Naive B cell (primary cell): ENCODE data around the gene ARHGEF25. TPM values are rescaled to one million over a fixed set of nuclear protein-coding genes. Genes with fewer than 3 reads are reported as not detected.
"Not testable (repeated sequence)": the region's sequence is repeated elsewhere in the genome, so short reads cannot be mapped to it uniquely, and the experiment has no call there.

Source experiments
- ATAC-seq, 2 donors: fragments of 150-1000 bp; cut with Tn5 transposase; 2 replicates each; pipeline ENCODE4 v1.10.0; 2021; ENCODE audit warnings: low read depth in 2 of 2, mild to moderate bottlenecking in 2 of 2, moderate library complexity in 2 of 2
- DNase-seq: peaks from one replicate; pipeline ENCODE4 v3.0.0; 2022
- H3K27ac Mint-ChIP-seq, 6 donors: one replicate each; pipeline ENCODE4 v1.8.0; 2020 to 2022; ENCODE audit warnings: mild to moderate bottlenecking in 6 of 6, mixed read lengths in 6 of 6, moderate library complexity in 5 of 6, inconsistent platforms in 2 of 6
- H3K27me3 Mint-ChIP-seq, 3 donors: one replicate each; pipeline ENCODE4 v1.8.0; 2021 to 2022; ENCODE audit warnings: mixed read lengths in 3 of 3, mild to moderate bottlenecking in 1 of 3
- H3K36me3 Mint-ChIP-seq, 2 donors: one replicate each; pipeline ENCODE4 v1.8.0; 2020 to 2022; ENCODE audit warnings: mixed read lengths in 2 of 2, inconsistent platforms in 1 of 2, mild to moderate bottlenecking in 1 of 2
- H3K4me1 Mint-ChIP-seq, 3 donors: one replicate each; pipeline ENCODE4 v1.8.0; 2020 to 2022; ENCODE audit warnings: mixed read lengths in 3 of 3, inconsistent platforms in 1 of 3, mild to moderate bottlenecking in 1 of 3, moderate library complexity in 1 of 3
- H3K4me3 Mint-ChIP-seq, 8 donors: one replicate each; pipeline ENCODE4 v1.8.0; 2020 to 2022; ENCODE audit warnings: mild to moderate bottlenecking in 8 of 8, mixed read lengths in 8 of 8, moderate library complexity in 8 of 8, inconsistent platforms in 2 of 8
- H3K9me3 Mint-ChIP-seq, 7 donors: one replicate each; pipeline ENCODE4 v1.8.0; 2020 to 2022; ENCODE audit warnings: mixed read lengths in 7 of 7, mild to moderate bottlenecking in 5 of 7, inconsistent platforms in 2 of 7, moderate library complexity in 1 of 7
- polyA plus RNA-seq, 6 donors: library from polyadenylated mRNA; unstranded; fragments of 300-500 nt; fragmentation: Illumina TruSeq; gene quantifications; one replicate each; pipeline ENCODE4 v1.2.3, GENCODE V29; 2021; ENCODE audit warnings: low read depth in 6 of 6

Gene ARHGEF25
- polyA plus RNA-seq, 6 donors from 2014 or later: not detected

- no peak overlapping the region for H3K27ac Mint-ChIP-seq
- no peaks in the 10 kb centered on the region for H3K36me3 Mint-ChIP-seq
- ATAC-seq: no peak
- no peak for DNase-seq
- H3K9me3 Mint-ChIP-seq: no peaks in the 10 kb centered on the region
- H3K4me3 Mint-ChIP-seq: peak overlapping the region in 5 of 8 donors; percentile 5 to 68 (median 30)
- H3K27me3 Mint-ChIP-seq: peaks cover 44 to 86% (median 70%) of the 10 kb centered on the region in 3 donors
- peaks cover 19 to 38% (median 20%) of the 10 kb centered on the region in 3 donors for H3K4me1 Mint-ChIP-seq
These were observed 19.7 kb downstream of the ARHGEF25 start for GRCh38 chr12:57630891-57631433.

GRCh38 chr12:57631566-57632072 lies 20.4 kb downstream of the ARHGEF25 start:
- ATAC-seq (no peak), DNase-seq (no peak)
- Mint-ChIP-seq H3K36me3 (no peaks in the 10 kb centered on the region), H3K27me3 (peaks cover 40 to 80% (median 63%) of the 10 kb centered on the region in 3 donors), H3K4me1 (peaks cover 19 to 35% (median 20%) of the 10 kb centered on the region in 3 donors), H3K27ac (peak overlapping the region in 1 of 6 donors; percentile 75), H3K9me3 (no peaks in the 10 kb centered on the region), H3K4me3 (peak overlapping the region in 7 of 8 donors; percentile 12 to 81 (median 57))

- ATAC-seq (peak; percentile 53 to 65), DNase-seq (no peak)
- Mint-ChIP-seq H3K36me3 (no peaks in the 10 kb centered on the region), H3K27me3 (peaks cover 34 to 73% (median 56%) of the 10 kb centered on the region in 3 donors), H3K4me1 (peaks cover 14 to 28% (median 16%) of the 10 kb centered on the region in 3 donors), H3K9me3 (no peaks in the 10 kb centered on the region), H3K4me3 (peak overlapping the region; percentile 18 to 80 (median 71)), H3K27ac (peak overlapping the region in 3 of 6 donors; percentile 42 to 95 (median 75))
These were observed 21.1 kb downstream of the ARHGEF25 start for GRCh38 chr12:57632073-57632957.

- peak within 1 kb of the TSS; percentile 18 to 80 (median 71) for H3K4me3 Mint-ChIP-seq
- no peaks in the 10 kb centered on the region for H3K9me3 Mint-ChIP-seq
- peak within 1 kb of the TSS in 3 of 6 donors; percentile 42 to 95 (median 75) for H3K27ac Mint-ChIP-seq
- DNase-seq: peak; percentile 65
- no peaks in the 10 kb centered on the region for H3K36me3 Mint-ChIP-seq
- H3K4me1 Mint-ChIP-seq: peaks cover 10 to 22% (median 11%) of the 10 kb centered on the region in 3 donors
- ATAC-seq: peak; percentile 81 to 83
- H3K27me3 Mint-ChIP-seq: peaks cover 29 to 66% (median 50%) of the 10 kb centered on the region in 3 donors
These were observed 22.0 kb downstream of the ARHGEF25 start, which contains the start of gene B4GALNT1 for GRCh38 chr12:57632958-57633840. Gene B4GALNT1, minus strand, starts transcription at chr12:57633201. Its CDS starts 1,069 bp downstream, at chr12:57632132.

- ATAC-seq, H3K9me3 Mint-ChIP-seq, H3K4me3 Mint-ChIP-seq, H3K36me3 Mint-ChIP-seq, H3K27ac Mint-ChIP-seq, DNase-seq: not testable (repeated sequence)
- peaks cover 8 to 16% (median 10%) of the 10 kb centered on the region in 3 donors for H3K4me1 Mint-ChIP-seq
- peaks cover 42 to 61% (median 43%) of the 10 kb centered on the region in 3 donors for H3K27me3 Mint-ChIP-seq
These were observed 25.5 kb downstream of the ARHGEF25 start for GRCh38 chr12:57636731-57637130.

- Mint-ChIP-seq H3K27me3 (peaks cover 43 to 61% (median 43%) of the 10 kb centered on the region in 3 donors), H3K4me1 (peaks cover 6 to 10% (median 6%) of the 10 kb centered on the region in 3 donors), H3K4me3 (no peak overlapping the region), H3K27ac (no peak overlapping the region), H3K36me3 (no peaks in the 10 kb centered on the region), H3K9me3 (peaks cover 0 to 3% (median 0%) of the 10 kb centered on the region in 7 donors)
- no peak for ATAC-seq
- DNase-seq: no peak
These were observed 26.1 kb downstream of the ARHGEF25 start for GRCh38 chr12:57637364-57637763.

- Mint-ChIP-seq H3K9me3 (peaks cover 0 to 3% (median 0%) of the 10 kb centered on the region in 7 donors), H3K27me3 (peaks cover 41 to 65% (median 42%) of the 10 kb centered on the region in 3 donors), H3K27ac (no peak overlapping the region), H3K4me3 (no peak overlapping the region), H3K4me1 (peaks cover 5 to 6% (median 5%) of the 10 kb centered on the region in 3 donors), H3K36me3 (no peaks in the 10 kb centered on the region)
- ATAC-seq (no peak), DNase-seq (no peak)
These were observed 26.9 kb downstream of the ARHGEF25 start for GRCh38 chr12:57638096-57638495.

GRCh38 chr12:57640175-57641042 lies 29.2 kb downstream of the ARHGEF25 start:
- no peak for ATAC-seq
- H3K9me3 Mint-ChIP-seq: peaks cover 0 to 7% (median 5%) of the 10 kb centered on the region in 7 donors
- no peaks in the 10 kb centered on the region for H3K36me3 Mint-ChIP-seq
- no peaks in the 10 kb centered on the region for H3K4me1 Mint-ChIP-seq
- peaks cover 39 to 50% (median 43%) of the 10 kb centered on the region in 3 donors for H3K27me3 Mint-ChIP-seq
- H3K4me3 Mint-ChIP-seq: no peak overlapping the region
- no peak overlapping the region for H3K27ac Mint-ChIP-seq
- no peak for DNase-seq

GRCh38 chr12:57641699-57642442 lies 30.6 kb downstream of the ARHGEF25 start:
- no peaks in the 10 kb centered on the region for H3K36me3 Mint-ChIP-seq
- peaks cover 0 to 15% (median 9%) of the 10 kb centered on the region in 7 donors for H3K9me3 Mint-ChIP-seq
- peak overlapping the region in 1 of 8 donors; percentile 57 for H3K4me3 Mint-ChIP-seq
- H3K27ac Mint-ChIP-seq: no peak overlapping the region
- no peaks in the 10 kb centered on the region for H3K4me1 Mint-ChIP-seq
- H3K27me3 Mint-ChIP-seq: peaks cover 35 to 46% (median 43%) of the 10 kb centered on the region in 3 donors
- ATAC-seq: no peak
- DNase-seq: no peak

- ATAC-seq, H3K4me1 Mint-ChIP-seq: not testable (repeated sequence)
- peaks cover 13 to 21% (median 20%) of the 10 kb centered on the region in 3 donors for H3K27me3 Mint-ChIP-seq
These were observed 34.9 kb downstream of the ARHGEF25 start for GRCh38 chr12:57645990-57646658.

GRCh38 chr12:57646659-57647049 lies 35.4 kb downstream of the ARHGEF25 start:
- H3K4me3 Mint-ChIP-seq, ATAC-seq, H3K27ac Mint-ChIP-seq, H3K36me3 Mint-ChIP-seq, H3K4me1 Mint-ChIP-seq, DNase-seq: not testable (repeated sequence)
- Mint-ChIP-seq H3K27me3 (peaks cover 10 to 16% (median 14%) of the 10 kb centered on the region in 3 donors), H3K9me3 (peaks cover 0 to 15% (median 9%) of the 10 kb centered on the region in 7 donors)

More at GRCh38 chr12:57645990-57646658, 34.9 kb downstream of the ARHGEF25 start:
- not testable (repeated sequence) for H3K27ac Mint-ChIP-seq, DNase-seq, H3K4me3 Mint-ChIP-seq, H3K36me3 Mint-ChIP-seq
- H3K9me3 Mint-ChIP-seq: peaks cover 0 to 15% (median 9%) of the 10 kb centered on the region in 7 donors
